ENCODE data around the gene ANXA11.

ANXA11 gene

DNA sequence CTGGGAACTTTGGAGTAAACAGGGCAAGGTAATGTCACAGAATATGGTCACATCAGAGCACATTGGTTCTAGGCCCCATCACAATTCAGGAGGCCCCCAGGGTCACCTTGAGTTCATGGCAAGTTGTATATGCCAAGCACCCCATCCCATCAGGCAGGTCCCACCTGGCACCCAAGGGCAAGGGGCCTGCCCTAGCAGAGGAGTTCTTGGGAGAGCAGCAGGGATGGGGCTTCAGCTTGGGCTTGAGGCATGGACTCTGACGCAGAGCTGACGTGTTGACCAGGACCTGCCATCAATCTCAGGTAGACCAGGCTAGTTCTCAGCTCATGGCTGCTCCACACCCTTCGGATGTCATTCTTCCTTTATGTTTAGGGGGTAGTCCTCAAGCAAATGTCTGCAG lies 51.9 kb downstream of the ANXA11 start:
- Histone ChIP-seq H3K79me2 (ENCODE audit: control insufficient read depth, low read length) (no peaks in the 10 kb centered on the region), H3K4me1 (ENCODE audit: control insufficient read depth, low read length) (no peaks in the 10 kb centered on the region), H3K27ac (ENCODE audit: low read depth, low read length) (no peak overlapping the region), H3K9me3 (ENCODE audit: control insufficient read depth, insufficient read depth, low read length) (no peaks in the 10 kb centered on the region), H3F3A (ENCODE audit: control insufficient read depth, insufficient read depth) (no peaks in the 10 kb centered on the region), H3K4me2 (ENCODE audit: low read length) (no peak overlapping the region), H3K36me3 (ENCODE audit: control insufficient read depth, low read length) (peaks cover 34% of the 10 kb centered on the region), H4K20me1 (ENCODE audit: control insufficient read depth, insufficient read depth, low read depth, low read length) (no peaks in the 10 kb centered on the region), H3K9me2 (replicated peaks; ENCODE audit: control insufficient read depth, low read length) (no peaks in the 10 kb centered on the region), H3K4me3 (ENCODE audit: low read length) (no peak overlapping the region), H3K27me3 (ENCODE audit: control insufficient read depth, low read length) (no peaks in the 10 kb centered on the region)
- no peak for TF ChIP-seq EZH2phosphoT487 (IDR thresholded peaks at IDR 0.05; ENCODE audit: borderline replicate concordance, low read length)
- TF ChIP-seq, protein P1, sequence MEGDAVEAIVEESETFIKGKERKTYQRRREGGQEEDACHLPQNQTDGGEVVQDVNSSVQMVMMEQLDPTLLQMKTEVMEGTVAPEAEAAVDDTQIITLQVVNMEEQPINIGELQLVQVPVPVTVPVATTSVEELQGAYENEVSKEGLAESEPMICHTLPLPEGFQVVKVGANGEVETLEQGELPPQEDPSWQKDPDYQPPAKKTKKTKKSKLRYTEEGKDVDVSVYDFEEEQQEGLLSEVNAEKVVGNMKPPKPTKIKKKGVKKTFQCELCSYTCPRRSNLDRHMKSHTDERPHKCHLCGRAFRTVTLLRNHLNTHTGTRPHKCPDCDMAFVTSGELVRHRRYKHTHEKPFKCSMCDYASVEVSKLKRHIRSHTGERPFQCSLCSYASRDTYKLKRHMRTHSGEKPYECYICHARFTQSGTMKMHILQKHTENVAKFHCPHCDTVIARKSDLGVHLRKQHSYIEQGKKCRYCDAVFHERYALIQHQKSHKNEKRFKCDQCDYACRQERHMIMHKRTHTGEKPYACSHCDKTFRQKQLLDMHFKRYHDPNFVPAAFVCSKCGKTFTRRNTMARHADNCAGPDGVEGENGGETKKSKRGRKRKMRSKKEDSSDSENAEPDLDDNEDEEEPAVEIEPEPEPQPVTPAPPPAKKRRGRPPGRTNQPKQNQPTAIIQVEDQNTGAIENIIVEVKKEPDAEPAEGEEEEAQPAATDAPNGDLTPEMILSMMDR (IDR thresholded peaks at IDR 0.05; ENCODE audit: low read depth, low read length, poor library complexity, severe bottlenecking), result no peak

DNA sequence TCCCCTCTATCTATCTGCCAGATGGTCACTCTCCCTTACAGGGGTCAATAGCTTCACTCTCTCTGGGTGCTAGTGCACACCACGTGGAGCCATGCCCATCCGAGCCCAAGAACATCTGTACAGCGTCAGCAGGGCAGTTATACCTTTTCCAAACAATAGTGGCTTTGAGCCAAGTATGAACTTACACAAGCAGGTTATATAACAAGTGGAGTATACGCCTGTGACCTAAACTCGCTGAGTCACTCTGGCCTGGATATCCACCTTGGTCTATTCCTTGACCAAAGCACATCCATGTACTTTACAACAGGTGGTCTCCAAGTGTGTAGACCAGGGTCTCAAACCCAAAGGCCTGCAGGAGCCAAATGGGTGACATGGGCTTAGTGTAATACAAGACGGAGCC lies 52.5 kb downstream of the ANXA11 start:
- Histone ChIP-seq H3K4me1 (ENCODE audit: control insufficient read depth, low read length) (no peaks in the 10 kb centered on the region), H3K4me3 (ENCODE audit: low read length) (no peak overlapping the region), H3K9me3 (ENCODE audit: control insufficient read depth, insufficient read depth, low read length) (no peaks in the 10 kb centered on the region), H3K9me2 (replicated peaks; ENCODE audit: control insufficient read depth, low read length) (no peaks in the 10 kb centered on the region), H3K36me3 (ENCODE audit: control insufficient read depth, low read length) (peaks cover 28% of the 10 kb centered on the region; the same call in 1 of the 2 replicates), H3K27me3 (ENCODE audit: control insufficient read depth, low read length) (no peaks in the 10 kb centered on the region), H3K79me2 (ENCODE audit: control insufficient read depth, low read length) (no peaks in the 10 kb centered on the region), H4K20me1 (ENCODE audit: control insufficient read depth, insufficient read depth, low read depth, low read length) (no peaks in the 10 kb centered on the region), H3K27ac (ENCODE audit: low read depth, low read length) (no peak overlapping the region), H3F3A (ENCODE audit: control insufficient read depth, insufficient read depth) (no peaks in the 10 kb centered on the region), H3K4me2 (ENCODE audit: low read length) (no peak overlapping the region)
- TF ChIP-seq EZH2phosphoT487 (IDR thresholded peaks at IDR 0.05; ENCODE audit: borderline replicate concordance, low read length), result no peak
- TF ChIP-seq, protein P1 (IDR thresholded peaks at IDR 0.05; ENCODE audit: low read depth, low read length, poor library complexity, severe bottlenecking), result no peak

DNA sequence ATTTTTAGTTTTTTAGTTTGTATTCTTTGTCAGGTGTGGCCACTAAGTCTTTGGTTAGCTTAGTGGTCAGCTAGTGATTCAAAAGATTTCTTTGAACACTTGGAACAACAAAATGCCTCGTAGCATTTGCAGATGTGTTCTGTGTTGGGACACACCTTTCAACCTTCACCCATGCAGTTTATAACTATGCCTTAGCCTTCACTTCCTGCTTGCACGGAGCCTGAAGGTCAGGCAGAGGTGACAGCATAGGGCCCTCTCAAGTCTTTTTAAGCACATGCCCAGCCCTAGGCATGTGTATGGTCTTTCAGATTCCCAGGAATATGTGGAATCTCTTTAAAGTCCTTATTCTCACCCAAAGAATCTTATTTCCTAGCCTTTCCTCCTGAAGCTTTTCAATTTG lies 55.2 kb downstream of the ANXA11 start:
- H3K36me3 ChIP-seq (ENCODE audit: control insufficient read depth, low read length), result peaks cover 9% of the 10 kb centered on the region; the same call in 1 of the 2 replicates
- peaks cover 3% of the 10 kb centered on the region; the same call in 1 of the 2 replicates for H3K27me3 ChIP-seq (ENCODE audit: control insufficient read depth, low read length)
- H4K20me1 ChIP-seq (ENCODE audit: control insufficient read depth, insufficient read depth, low read depth, low read length), result no peaks in the 10 kb centered on the region

More for the DNA sequence above, 55.2 kb downstream of the ANXA11 start:
- no peaks in the 10 kb centered on the region for H3K79me2 ChIP-seq (ENCODE audit: control insufficient read depth, low read length)
- H3K27ac ChIP-seq (ENCODE audit: low read depth, low read length), result no peak overlapping the region
- H3K4me1 ChIP-seq (ENCODE audit: control insufficient read depth, low read length), result no peaks in the 10 kb centered on the region
- peaks cover 8% of the 10 kb centered on the region for H3F3A ChIP-seq (ENCODE audit: control insufficient read depth, insufficient read depth)
- no peak overlapping the region for H3K4me2 ChIP-seq (ENCODE audit: low read length)
- TF ChIP-seq, protein P1 (IDR thresholded peaks at IDR 0.05; ENCODE audit: low read depth, low read length, poor library complexity, severe bottlenecking), result no peak
- TF ChIP-seq EZH2phosphoT487 (IDR thresholded peaks at IDR 0.05; ENCODE audit: borderline replicate concordance, low read length), result no peak
- no peaks in the 10 kb centered on the region for H3K9me2 ChIP-seq (replicated peaks; ENCODE audit: control insufficient read depth, low read length)
- H3K4me3 ChIP-seq (ENCODE audit: low read length), result no peak overlapping the region
- H3K9me3 ChIP-seq (ENCODE audit: control insufficient read depth, insufficient read depth, low read length), result no peaks in the 10 kb centered on the region

All from DOHH2 (cell line).